PC-9 (cell line): Measurements from ENCODE around the gene GOLGA8Q.
"Not testable (repeated sequence)": the region's sequence is repeated elsewhere in the genome, so short reads cannot be mapped to it uniquely, and the experiment has no call there.

Experiments
- CTCF ChIP-seq: fragments of 200-600 bp; sonication (generic); conservative IDR thresholded peaks from 2 replicates; pipeline ENCODE4 v1.6.1; 2017; ENCODE audit warnings: mixed run types, antibody characterized with exemption, mild to moderate bottlenecking, moderate library complexity
- EZH2 ChIP-seq: fragments of 200-600 bp; sonication (generic); IDR thresholded peaks from 2 replicates; pipeline ENCODE4 v1.8.0; 2017; ENCODE audit warnings: antibody characterized with exemption, low read depth

GRCh38 chr15:30504162-30504843, 47.5 kb upstream of the GOLGA8Q start:
- TF ChIP-seq CTCF, EZH2: not testable (repeated sequence)
